Endodermal cell (in vitro differentiated cells): Measurements from ENCODE around the gene ZNF236. TPM values are rescaled to one million over a fixed set of nuclear protein-coding genes. Genes with fewer than 3 reads are reported as not detected.

Experiments used
- DNase-seq: peaks from one replicate; pipeline ENCODE4 v3.0.0-alpha.2; 2017
- H3K27ac ChIP-seq: 2 replicates; pipeline ENCODE4 v1.5.1; 2013; ENCODE audit warnings: mild to moderate bottlenecking, low read depth, low read length, moderate library complexity
- H3K27me3 ChIP-seq: 2 replicates; pipeline ENCODE4 v1.6.1; 2013; ENCODE audit warnings: mild to moderate bottlenecking, low read length, moderate library complexity; ENCODE audit not compliant: insufficient read depth, control insufficient read depth, poor library complexity, severe bottlenecking
- H3K36me3 ChIP-seq: 2 replicates; pipeline ENCODE4 v1.7.0; 2013; ENCODE audit warnings: mild to moderate bottlenecking, low read length, moderate library complexity; ENCODE audit not compliant: control insufficient read depth, insufficient read depth
- H3K4me1 ChIP-seq: one replicate; pipeline ENCODE4 v1.7.0; 2013; ENCODE audit warnings: low read length; ENCODE audit not compliant: control insufficient read depth, insufficient read depth
- H3K4me3 ChIP-seq: 2 replicates; pipeline ENCODE4 v1.5.1; 2013; ENCODE audit warnings: mild to moderate bottlenecking, low read length, moderate library complexity
- H3K9ac ChIP-seq: 2 replicates; pipeline ENCODE4 v1.6.1; 2013; ENCODE audit warnings: mild to moderate bottlenecking, low read length, moderate library complexity; ENCODE audit not compliant: poor library complexity, severe bottlenecking; ENCODE audit errors: extremely low read depth
- H3K9me3 ChIP-seq: 2 replicates; pipeline ENCODE4 v1.6.1; 2013; ENCODE audit warnings: mild to moderate bottlenecking, low read length, moderate library complexity; ENCODE audit not compliant: control insufficient read depth
- H3K27ac Mint-ChIP-seq: 2 replicates; pipeline ENCODE4 v1.8.0; 2020; ENCODE audit warnings: mixed read lengths
- H3K27me3 Mint-ChIP-seq: 2 replicates; pipeline ENCODE4 v1.8.0; 2021; ENCODE audit warnings: mild to moderate bottlenecking, mixed read lengths; ENCODE audit not compliant: insufficient read depth
- H3K36me3 Mint-ChIP-seq: 2 replicates; pipeline ENCODE4 v1.8.0; 2020; ENCODE audit warnings: low read depth, mixed read lengths
- H3K4me1 Mint-ChIP-seq: 2 replicates; pipeline ENCODE4 v1.8.0; 2020; ENCODE audit warnings: mixed read lengths
- H3K4me3 Mint-ChIP-seq: 2 replicates; pipeline ENCODE4 v1.8.0; 2020; ENCODE audit warnings: mild to moderate bottlenecking, moderate library complexity, mixed read lengths
- H3K9me3 Mint-ChIP-seq: 2 replicates; pipeline ENCODE4 v1.8.0; 2020; ENCODE audit warnings: mild to moderate bottlenecking, mixed read lengths
- CTCF ChIP-seq: fragments of 200-600 bp; sonication (generic); conservative IDR thresholded peaks from 2 replicates; pipeline ENCODE4 v1.5.0; 2021; ENCODE audit warnings: antibody characterized with exemption, mild to moderate bottlenecking
- WGBS, 2 experiments: methylation state at CpG; one replicate each; pipeline versions ENCODE4 v1.1.5 to v1.1.7; 2013; ENCODE audit warnings: missing lambda C conversion rate in 2 of 2, mixed read lengths in 1 of 2; ENCODE audit not compliant: insufficient coverage in 1 of 2, insufficient read length in 1 of 2; 5-methylcytosine and 5-hydroxymethylcytosine counted together
- total RNA-seq, 2 donors: library from RNA; stranded (reverse); fragmentation: NEBNext Ultra II Directional in 1 of 2; extraction: Animal tissue kit (Norgen Biotek cat#: 25700) in 1 of 2; gene quantifications; 2 replicates in 1 of 2; 3 replicates in 1 of 2; pipeline ENCODE4 v1.2.1, GENCODE V29; 2021

The ZNF236 gene
- total RNA-seq, 2 donors from 2014 or later = 27.0 to 28.3 TPM

GRCh38 chr18:76819411-76820136 is 2.8 kb upstream of the ZNF236 start:
- WGBS, 2 experiments = 90 to 100% methylated on average over 3 to 10 of the region's 11 CpGs
- H3K27ac ChIP-seq = no peak overlapping the region
- no peaks in the 10 kb centered on the region for H3K27me3 ChIP-seq
- Mint-ChIP-seq H3K4me3 (no peak overlapping the region), H3K36me3 (peaks cover 32% of the 10 kb centered on the region), H3K27me3 (no peaks in the 10 kb centered on the region), H3K4me1 (peaks cover 11% of the 10 kb centered on the region), H3K9me3 (no peaks in the 10 kb centered on the region), H3K27ac (no peak overlapping the region)
- H3K9me3 ChIP-seq = no peaks in the 10 kb centered on the region
- H3K4me1 ChIP-seq = no peaks in the 10 kb centered on the region
- no peak for DNase-seq
- no peak for TF ChIP-seq CTCF
- H3K36me3 ChIP-seq = no peaks in the 10 kb centered on the region
- no peak overlapping the region for H3K4me3 ChIP-seq
- no peak overlapping the region for H3K9ac ChIP-seq

- Histone ChIP-seq H3K9me3 (no peaks in the 10 kb centered on the region), H3K4me1 (no peaks in the 10 kb centered on the region), H3K27ac (peak overlapping the region; percentile 77), H3K9ac (peak overlapping the region; percentile 63), H3K4me3 (peak overlapping the region; percentile 90), H3K27me3 (no peaks in the 10 kb centered on the region), H3K36me3 (no peaks in the 10 kb centered on the region)
- Mint-ChIP-seq H3K27ac (peak overlapping the region; percentile 87), H3K9me3 (no peaks in the 10 kb centered on the region), H3K4me3 (peak overlapping the region; percentile 89), H3K27me3 (no peaks in the 10 kb centered on the region), H3K36me3 (peaks cover 25% of the 10 kb centered on the region), H3K4me1 (peaks cover 11% of the 10 kb centered on the region)
- no peak for DNase-seq
- 1 to 6% methylated on average over 8 to 12 of the region's 12 CpGs for WGBS, 2 experiments
- TF ChIP-seq CTCF = no peak
Observed at GRCh38 chr18:76821356-76821874, 942 bp upstream of the ZNF236 start.

- Mint-ChIP-seq H3K9me3 (no peaks in the 10 kb centered on the region), H3K27ac (peak overlapping the region; percentile 87), H3K4me3 (peak overlapping the region; percentile 89), H3K36me3 (peaks cover 20% of the 10 kb centered on the region), H3K4me1 (peaks cover 11% of the 10 kb centered on the region), H3K27me3 (no peaks in the 10 kb centered on the region)
- no peaks in the 10 kb centered on the region for H3K27me3 ChIP-seq
- WGBS, 2 experiments = 0% methylated on average over 7 to 88 of the region's 88 CpGs
- H3K4me1 ChIP-seq = no peaks in the 10 kb centered on the region
- DNase-seq = peak; percentile 75
- peak overlapping the region; percentile 63 for H3K9ac ChIP-seq
- TF ChIP-seq CTCF = no peak
- H3K27ac ChIP-seq = peak overlapping the region; percentile 77
- H3K36me3 ChIP-seq = no peaks in the 10 kb centered on the region
- H3K4me3 ChIP-seq = peak overlapping the region; percentile 90
- H3K9me3 ChIP-seq = no peaks in the 10 kb centered on the region
Observed at GRCh38 chr18:76821875-76822505, 367 bp upstream of the ZNF236 start.
